Testis (tissue), 3 donors: ENCODE measurements around the gene N4BP2L2. TPM values are rescaled to one million over a fixed set of nuclear protein-coding genes. Genes with fewer than 3 reads are reported as not detected.

Experiments used
- DNase-seq: peaks from one replicate; pipeline ENCODE4 v3.0.0-alpha.2; 2019
- H3K27ac ChIP-seq, 2 donors: fragments of 200-600 bp; sonication (generic); one replicate each; pipeline ENCODE4 v1.5.1; 2019
- H3K27me3 ChIP-seq: fragments of 200-600 bp; sonication (generic); one replicate; pipeline ENCODE4 v1.5.1; 2019
- H3K36me3 ChIP-seq: fragments of 200-600 bp; sonication (generic); one replicate; pipeline ENCODE4 v1.5.1; 2017; ENCODE audit warnings: low read depth; ENCODE audit errors: missing control alignments
- H3K4me1 ChIP-seq: fragments of 200-600 bp; sonication (generic); one replicate; pipeline ENCODE4 v1.5.1; 2019
- H3K4me3 ChIP-seq, 2 donors: fragments of 200-600 bp; sonication (generic); one replicate each; pipeline ENCODE4 v1.5.1; 2017 to 2019
- H3K9me3 ChIP-seq: fragments of 200-600 bp; sonication (generic); one replicate; pipeline ENCODE4 v1.5.1; 2017
- POLR2A ChIP-seq: fragments of 450-650 bp; IDR thresholded peaks from one replicate; pipeline ENCODE4 v1.6.1; 2017; ENCODE audit warnings: antibody characterized with exemption, mild to moderate bottlenecking, moderate library complexity
- WGBS, 2 donors: methylation state at CpG; one replicate each; pipeline ENCODE4 v1.1.5; 2018; 5-methylcytosine and 5-hydroxymethylcytosine counted together
- intact Hi-C: fragments of 100-400 bp; cut with DNase I; formaldehyde crosslinking; loops from one replicate; pipeline ENCODE4 v1.15.1; 2023; ENCODE audit warnings: low total_unique reads
- polyA plus RNA-seq: library from polyadenylated mRNA; stranded (reverse); fragments of 350-450 nt; fragmentation: Illumina TruSeq; extraction: RNeasy Lipid Tissue Mini Kit (QIAGEN cat#74804); gene quantifications from one replicate; pipeline ENCODE4 v1.2.3, GENCODE V29; 2014; ENCODE audit warnings: low read depth, low replicate concordance; ENCODE audit not compliant: insufficient read depth
- total RNA-seq, 2 donors: library from RNA; depleted of rRNA; stranded (reverse); fragments of >200 nt; gene quantifications; one replicate each; pipeline ENCODE4 v1.2.3, GENCODE V29; 2016
- TF ChIP-seq, protein P1 (sequence below), 3 experiments: fragments of 450-650 bp in 2 of 3; fragments of 200-600 bp in 1 of 3; sonication (generic) in 1 of 3; IDR thresholded peaks; one replicate each; pipeline ENCODE4 v1.5.1; 2016 to 2019; ENCODE audit warnings: antibody characterized with exemption in 3 of 3, mild to moderate bottlenecking in 2 of 3, moderate library complexity in 1 of 3

Gene N4BP2L2
- total and polyA plus RNA-seq, 3 donors from 2014 or later = 56.4 to 197 (median 187) TPM

DNA sequence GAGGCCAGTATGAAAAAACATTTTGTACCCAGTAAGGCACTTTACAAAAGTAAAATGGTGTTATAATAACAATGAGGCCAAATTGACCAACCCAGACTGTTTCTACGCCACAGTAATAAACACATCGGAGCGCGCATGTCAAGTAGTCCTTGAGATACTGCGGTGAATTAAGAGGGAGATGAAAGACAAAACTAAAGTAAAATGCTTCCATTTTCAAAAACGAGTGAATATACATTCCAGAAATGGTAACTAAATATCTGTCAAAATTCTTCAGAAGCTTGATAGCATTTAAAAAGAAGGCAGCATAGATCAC is 129.6 kb downstream of the N4BP2L2 start:
- 13 to 33% methylated on average over 6 of the region's 6 CpGs for WGBS, 2 donors
- Histone ChIP-seq H3K9me3 (no peaks in the 10 kb centered on the region), H3K4me1 (peaks cover 6% of the 10 kb centered on the region), H3K4me3 (peak overlapping the region in 1 of 2 donors; percentile 24), H3K27me3 (no peaks in the 10 kb centered on the region), H3K36me3 (no peaks in the 10 kb centered on the region), H3K27ac (peak overlapping the region; percentile 42 to 76)
- TF ChIP-seq, protein P1, sequence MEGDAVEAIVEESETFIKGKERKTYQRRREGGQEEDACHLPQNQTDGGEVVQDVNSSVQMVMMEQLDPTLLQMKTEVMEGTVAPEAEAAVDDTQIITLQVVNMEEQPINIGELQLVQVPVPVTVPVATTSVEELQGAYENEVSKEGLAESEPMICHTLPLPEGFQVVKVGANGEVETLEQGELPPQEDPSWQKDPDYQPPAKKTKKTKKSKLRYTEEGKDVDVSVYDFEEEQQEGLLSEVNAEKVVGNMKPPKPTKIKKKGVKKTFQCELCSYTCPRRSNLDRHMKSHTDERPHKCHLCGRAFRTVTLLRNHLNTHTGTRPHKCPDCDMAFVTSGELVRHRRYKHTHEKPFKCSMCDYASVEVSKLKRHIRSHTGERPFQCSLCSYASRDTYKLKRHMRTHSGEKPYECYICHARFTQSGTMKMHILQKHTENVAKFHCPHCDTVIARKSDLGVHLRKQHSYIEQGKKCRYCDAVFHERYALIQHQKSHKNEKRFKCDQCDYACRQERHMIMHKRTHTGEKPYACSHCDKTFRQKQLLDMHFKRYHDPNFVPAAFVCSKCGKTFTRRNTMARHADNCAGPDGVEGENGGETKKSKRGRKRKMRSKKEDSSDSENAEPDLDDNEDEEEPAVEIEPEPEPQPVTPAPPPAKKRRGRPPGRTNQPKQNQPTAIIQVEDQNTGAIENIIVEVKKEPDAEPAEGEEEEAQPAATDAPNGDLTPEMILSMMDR (IDR thresholded peaks at IDR 0.05) = no peak
- no peak for TF ChIP-seq POLR2A
- intact Hi-C loops = no loop called here
- peak; percentile 27 for DNase-seq

DNA sequence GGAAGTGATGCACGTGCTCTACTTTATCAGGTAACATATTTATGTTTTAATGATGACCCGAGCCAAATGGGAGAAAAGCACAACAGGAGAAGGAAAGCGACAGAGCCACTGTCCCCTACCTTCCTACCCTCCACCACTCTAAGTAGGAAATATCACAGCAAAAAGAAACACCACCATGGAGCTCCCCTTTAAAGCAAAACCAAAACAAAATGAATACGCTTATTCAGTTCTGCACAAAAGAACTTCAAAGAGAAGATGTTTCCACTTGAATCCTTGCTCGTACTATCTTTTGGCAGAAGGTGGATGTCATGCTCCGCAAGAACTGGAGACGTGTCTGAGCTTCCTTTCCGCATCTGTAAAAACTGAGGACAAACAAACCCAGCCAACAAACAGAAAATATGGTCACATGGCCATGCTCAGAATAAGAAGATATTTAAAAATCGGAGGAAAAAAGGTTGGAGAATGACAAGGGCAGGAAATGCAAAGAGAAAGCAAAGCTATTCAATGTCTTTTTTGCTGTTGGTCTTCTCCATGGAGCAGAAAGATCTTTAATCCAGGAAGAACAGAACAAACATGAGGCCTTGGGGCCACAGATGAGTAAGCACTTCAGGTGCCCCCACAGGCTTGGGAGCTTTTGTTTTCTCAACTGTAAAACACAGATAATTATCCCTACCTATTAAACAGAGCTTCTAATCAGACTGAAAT is 130.1 kb downstream of the N4BP2L2 start:
- intact Hi-C loops = no loop called here
- Histone ChIP-seq H3K4me1 (peaks cover 6% of the 10 kb centered on the region), H3K4me3 (peak overlapping the region in 1 of 2 donors; percentile 24), H3K27ac (peak overlapping the region; percentile 42 to 76), H3K36me3 (no peaks in the 10 kb centered on the region), H3K27me3 (no peaks in the 10 kb centered on the region), H3K9me3 (no peaks in the 10 kb centered on the region)
- no peak for TF ChIP-seq POLR2A
- TF ChIP-seq, protein P1 (IDR thresholded peaks at IDR 0.05) = no peak
- DNase-seq = peak; percentile 43
- 26 to 30% methylated on average over 9 of the region's 9 CpGs for WGBS, 2 donors

DNA sequence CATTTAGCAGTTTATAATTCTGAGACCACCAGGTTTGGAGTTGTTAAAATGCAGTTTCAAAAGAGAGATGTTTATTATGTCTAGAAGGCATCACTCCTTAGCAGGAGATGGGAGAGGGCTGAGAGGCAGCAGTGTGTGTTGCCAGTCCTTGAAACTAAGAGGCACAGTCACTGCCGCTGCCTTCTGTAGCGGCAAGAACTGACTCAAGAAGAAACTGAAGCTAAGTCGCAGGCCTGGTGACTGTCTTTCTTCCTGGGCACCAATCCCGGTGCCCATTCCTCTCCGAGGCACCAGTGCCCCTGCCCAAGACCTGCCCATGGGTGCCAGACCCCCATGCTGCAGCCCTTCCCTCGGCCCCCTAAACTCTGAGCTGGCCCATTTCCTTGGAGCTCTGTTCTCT is 130.7 kb downstream of the N4BP2L2 start:
- DNase-seq = no peak
- TF ChIP-seq, protein P1 (IDR thresholded peaks at IDR 0.05) = no peak
- no peak for TF ChIP-seq POLR2A
- Histone ChIP-seq H3K4me1 (peaks cover 6% of the 10 kb centered on the region), H3K27me3 (no peaks in the 10 kb centered on the region), H3K4me3 (no peak overlapping the region), H3K36me3 (no peaks in the 10 kb centered on the region), H3K9me3 (no peaks in the 10 kb centered on the region), H3K27ac (peak overlapping the region; percentile 42 to 76)
- WGBS, 2 donors = 77 to 92% methylated on average over 6 of the region's 6 CpGs
- intact Hi-C loops = no loop called here

DNA sequence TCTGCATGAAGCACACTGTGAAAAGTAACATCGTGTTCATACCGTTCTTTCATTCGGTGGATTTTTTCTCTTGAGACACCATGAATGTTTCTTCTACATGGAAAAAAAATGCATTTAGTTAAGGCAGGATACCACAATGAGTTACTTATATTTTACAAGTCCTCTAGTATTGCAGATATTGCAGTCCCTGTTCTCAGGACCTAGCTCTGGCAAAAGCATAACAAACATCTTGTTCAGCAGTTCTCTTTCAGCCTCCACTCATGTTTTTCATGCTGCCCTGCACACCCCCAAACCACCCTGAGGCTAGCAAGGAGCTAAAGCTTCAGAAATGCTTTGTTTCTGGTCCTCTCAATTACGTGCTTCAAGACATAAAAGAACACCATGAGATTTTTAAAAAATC is 135.5 kb downstream of the N4BP2L2 start:
- TF ChIP-seq, protein P1 (IDR thresholded peaks at IDR 0.05) = no peak
- TF ChIP-seq POLR2A = no peak
- intact Hi-C loops = no loop called here
- Histone ChIP-seq H3K4me1 (peaks cover 4% of the 10 kb centered on the region), H3K27me3 (no peaks in the 10 kb centered on the region), H3K9me3 (no peaks in the 10 kb centered on the region), H3K4me3 (no peak overlapping the region), H3K36me3 (no peaks in the 10 kb centered on the region), H3K27ac (no peak overlapping the region)
- no peak for DNase-seq
- 79 to 85% methylated on average over 4 of the region's 4 CpGs for WGBS, 2 donors

DNA sequence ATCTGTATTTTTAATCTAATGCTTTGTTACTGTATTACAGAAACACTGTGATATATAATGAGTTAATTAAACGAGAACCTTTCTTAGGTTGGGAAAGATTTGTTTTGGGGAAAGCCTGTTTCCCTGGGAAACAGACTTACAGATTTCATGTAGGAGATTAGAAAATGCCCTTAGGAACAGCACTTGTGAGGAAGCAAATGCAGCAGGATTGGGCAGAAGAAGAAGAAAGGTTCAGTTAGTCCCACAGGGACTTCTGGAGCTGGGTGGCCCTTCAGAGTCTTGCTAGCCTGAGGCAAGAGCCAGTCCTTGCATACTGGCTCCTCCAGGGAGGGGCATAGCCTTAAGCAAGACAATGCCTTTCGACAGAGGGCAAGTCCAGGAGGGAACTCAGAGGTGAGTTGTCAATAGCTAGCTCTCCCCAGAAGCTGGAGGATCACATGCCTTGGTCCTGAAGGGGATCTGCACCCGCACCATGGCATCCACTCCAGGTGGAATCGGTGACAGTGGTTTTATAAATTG is 147.4 kb downstream of the N4BP2L2 start:
- no peaks in the 10 kb centered on the region for H3K27me3 ChIP-seq
- H3K9me3 ChIP-seq = no peaks in the 10 kb centered on the region
- intact Hi-C loops = no loop called here
- H3K27ac ChIP-seq = no peak overlapping the region
- H3K36me3 ChIP-seq = no peaks in the 10 kb centered on the region
- 69 to 88% methylated on average over 4 of the region's 4 CpGs for WGBS, 2 donors
- TF ChIP-seq POLR2A = no peak
- TF ChIP-seq, protein P1 (IDR thresholded peaks at IDR 0.05) = no peak
- H3K4me3 ChIP-seq = no peak overlapping the region
- H3K4me1 ChIP-seq = no peaks in the 10 kb centered on the region
- DNase-seq = no peak
